A549 (cell line): ENCODE results near the gene CRTC3.

Experiments
- CEBPB ChIP-seq, 2 experiments: fragments of >200 bp in 1 of 2; sonication (Bioruptor Twin) in 1 of 2; formaldehyde crosslinking in 1 of 2; IDR thresholded peaks; 2 replicates each; pipeline ENCODE4 v1.6.1; 2012 to 2016
- CTCF ChIP-seq: fragments of >200 bp; sonication (Bioruptor Twin); formaldehyde crosslinking; IDR thresholded peaks from 3 replicates; pipeline ENCODE4 v1.5.1; 2016
- ESRRA ChIP-seq: fragments of 150-350 bp; IDR thresholded peaks from 2 replicates; pipeline ENCODE4 v1.6.1; 2014; ENCODE audit warnings: mild to moderate bottlenecking, low read length, borderline replicate concordance
- KDM1A ChIP-seq: fragments of 200-600 bp; sonication (generic); IDR thresholded peaks from 2 replicates; pipeline ENCODE4 v1.6.1; 2016; ENCODE audit warnings: low read depth, mild to moderate bottlenecking
- POLR2A ChIP-seq: IDR thresholded peaks from 2 replicates; pipeline ENCODE4 v1.6.1; 2012; ENCODE audit warnings: mild to moderate bottlenecking, low read length
- RAD21 ChIP-seq, 2 experiments: fragments of >200 bp in 1 of 2; sonication (Bioruptor Twin) in 1 of 2; formaldehyde crosslinking in 1 of 2; IDR thresholded peaks in 1 of 2; conservative IDR thresholded peaks in 1 of 2; 2 replicates in 1 of 2; 3 replicates in 1 of 2; pipeline ENCODE4 v1.6.1; 2012 to 2018; ENCODE audit warnings: inconsistent platforms in 1 of 2
- SMC3 ChIP-seq: fragments of >200 bp; sonication (Bioruptor Twin); formaldehyde crosslinking; IDR thresholded peaks from 3 replicates; pipeline ENCODE4 v1.6.1; 2018; ENCODE audit warnings: inconsistent platforms
- TP53 ChIP-seq: fragments of 250-450 bp; sonication (Bioruptor Pico); IDR thresholded peaks from 2 replicates; pipeline ENCODE4 v1.5.0; 2021; ENCODE audit warnings: mild to moderate bottlenecking, moderate library complexity
- TF ChIP-seq, protein P1 (sequence below): fragments of 150-350 bp; IDR thresholded peaks from 2 replicates; pipeline ENCODE4 v1.6.1; 2014; ENCODE audit warnings: low read depth, mild to moderate bottlenecking, low read length

DNA sequence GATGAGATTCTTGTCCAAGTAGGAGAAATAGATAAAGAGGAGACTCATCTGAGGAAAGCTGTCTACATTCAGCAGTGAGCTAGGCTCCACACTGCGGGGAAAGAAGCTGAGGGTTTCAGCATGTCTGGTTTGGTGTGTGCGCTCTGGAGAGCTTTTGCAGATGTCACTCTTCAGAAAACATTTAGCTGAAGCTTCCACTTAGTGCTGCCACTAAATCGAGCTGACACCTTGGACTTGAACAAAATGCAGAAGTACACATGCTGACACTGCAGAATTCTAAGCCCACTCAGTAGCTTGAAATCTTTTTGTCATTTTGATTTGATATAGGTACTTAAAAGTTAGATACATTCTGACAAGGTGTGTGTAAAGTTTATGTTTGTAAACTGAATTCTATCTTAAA, 32.3 kb upstream of the CRTC3 start:
- TF ChIP-seq KDM1A (no peak), RAD21 (conservative IDR thresholded peaks at IDR 0.05 in 1 of 2, IDR thresholded peaks at IDR 0.05 in 1 of 2) (no peak), ESRRA (no peak), CTCF (no peak), CEBPB (IDR thresholded peaks at IDR 0.05) (no peak), TP53 (no peak), POLR2A (no peak), SMC3 (no peak)
- TF ChIP-seq, protein P1, sequence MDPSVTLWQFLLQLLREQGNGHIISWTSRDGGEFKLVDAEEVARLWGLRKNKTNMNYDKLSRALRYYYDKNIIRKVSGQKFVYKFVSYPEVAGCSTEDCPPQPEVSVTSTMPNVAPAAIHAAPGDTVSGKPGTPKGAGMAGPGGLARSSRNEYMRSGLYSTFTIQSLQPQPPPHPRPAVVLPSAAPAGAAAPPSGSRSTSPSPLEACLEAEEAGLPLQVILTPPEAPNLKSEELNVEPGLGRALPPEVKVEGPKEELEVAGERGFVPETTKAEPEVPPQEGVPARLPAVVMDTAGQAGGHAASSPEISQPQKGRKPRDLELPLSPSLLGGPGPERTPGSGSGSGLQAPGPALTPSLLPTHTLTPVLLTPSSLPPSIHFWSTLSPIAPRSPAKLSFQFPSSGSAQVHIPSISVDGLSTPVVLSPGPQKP: no peak
